GM12878 (cell line): Measurements from ENCODE around the gene RAET1E. TPM values are rescaled to one million over a fixed set of nuclear protein-coding genes. Genes with fewer than 3 reads are reported as not detected.

Source experiments
- ATAC-seq: fragments of 200-7000 bp; cut with Tn5 transposase; 3 replicates; pipeline ENCODE4 v1.9.1; 2020; ENCODE audit warnings: mild to moderate bottlenecking, moderate library complexity
- BruUV-seq: library from RNA; stranded (reverse); fragments of 400-500 nt; replicated peaks from 2 replicates; lab custom pipeline; 2021; lab: Mats Ljungman, UMichigan
- CTCF ChIA-PET: fragments of 300-600 bp; sonication (Branson Sonifier 250); formaldehyde crosslinking; extraction: SDS; loops from one replicate; lab custom pipeline; 2021; ENCODE audit warnings: inconsistent platforms; lab: Yijun Ruan, JAX
- POLR2A ChIA-PET: fragments of 350-600 bp; formaldehyde crosslinking; extraction: SDS; loops from one replicate; lab custom pipeline; 2021; ENCODE audit warnings: inconsistent platforms; lab: Charles Lee
- RAD21 ChIA-PET: fragments of 300-600 bp; sonication (Branson Sonifier 250); formaldehyde crosslinking; loops from one replicate; lab custom pipeline; 2023; ENCODE audit warnings: antibody characterized with exemption; ENCODE audit not compliant: unreplicated experiment; lab: Charles Lee
- SMC1A ChIA-PET: fragments of 300-600 bp; sonication (Branson Sonifier 250); formaldehyde crosslinking; loops from one replicate; lab custom pipeline; 2023; ENCODE audit not compliant: unreplicated experiment, uncharacterized antibody; lab: Charles Lee
- DNase-seq: peaks from one replicate; pipeline ENCODE4 v3.0.0-alpha.2; 2011; ENCODE audit warnings: low read depth, low spot score
- FAIRE-seq: peaks from 3 replicates; lab custom pipeline; 2011; peaks lifted over from hg19 to GRCh38; lab: Jason Lieb, UNC
- H2AFZ ChIP-seq: 2 replicates; pipeline ENCODE4 v1.6.0; 2011; ENCODE audit warnings: low read depth, low read length, control low read depth; ENCODE audit not compliant: control insufficient read depth
- H3K27ac ChIP-seq: 2 replicates; pipeline ENCODE4 v1.5.1; 2011; ENCODE audit warnings: control low read depth; ENCODE audit not compliant: control insufficient read depth, insufficient read depth
- H3K27me3 ChIP-seq, 2 experiments: replicated peaks in 1 of 2; 2 replicates each; pipeline versions ENCODE4 v1.6.0 to v1.6.1; 2011; ENCODE audit warnings: low read length in 1 of 2; ENCODE audit not compliant: control insufficient read depth in 2 of 2, insufficient read depth in 2 of 2
- H3K36me3 ChIP-seq, 2 experiments: 2 replicates each; pipeline ENCODE4 v1.5.1; 2011; ENCODE audit warnings: low read length in 1 of 2; ENCODE audit not compliant: control insufficient read depth in 2 of 2, insufficient read depth in 2 of 2
- H3K4me1 ChIP-seq: 2 replicates; pipeline ENCODE4 v1.6.1; 2011; ENCODE audit warnings: mild to moderate bottlenecking, low read length, moderate library complexity, mixed read lengths; ENCODE audit not compliant: control insufficient read depth, insufficient read depth
- H3K4me2 ChIP-seq: 2 replicates; pipeline ENCODE4 v1.6.0; 2011; ENCODE audit warnings: control low read depth; ENCODE audit not compliant: control insufficient read depth, insufficient read depth
- H3K4me3 ChIP-seq: fragments of 200-600 bp; sonication (generic); 2 replicates; pipeline ENCODE4 v1.5.1; 2016
- H3K79me2 ChIP-seq: 2 replicates; pipeline ENCODE4 v1.6.0; 2011; ENCODE audit warnings: low read length; ENCODE audit not compliant: control insufficient read depth, insufficient read depth
- H3K9ac ChIP-seq: 2 replicates; pipeline ENCODE4 v1.8.0; 2011; ENCODE audit warnings: low read length, control low read depth, mixed read lengths; ENCODE audit not compliant: control insufficient read depth, insufficient read depth
- H3K9me3 ChIP-seq: replicated peaks from 3 replicates; pipeline ENCODE4 v1.5.1; 2011; ENCODE audit warnings: mild to moderate bottlenecking, low read length; ENCODE audit not compliant: control insufficient read depth, insufficient read depth
- H4K20me1 ChIP-seq: 2 replicates; pipeline ENCODE4 v1.6.0; 2011; ENCODE audit not compliant: control insufficient read depth, insufficient read depth
- CREM ChIP-seq: IDR thresholded peaks from 2 replicates; pipeline ENCODE4 v1.6.1; 2014; ENCODE audit warnings: antibody characterized with exemption, low read depth
- GATAD2B ChIP-seq: fragments of 450-650 bp; conservative IDR thresholded peaks from 2 replicates; pipeline ENCODE4 v1.6.1; 2017; ENCODE audit warnings: low read depth, mild to moderate bottlenecking, moderate library complexity
- HDAC2 ChIP-seq: fragments of 200-600 bp; sonication (generic); IDR thresholded peaks from 2 replicates; pipeline ENCODE4 v1.6.1; 2017
- HDAC6 ChIP-seq: fragments of 200-600 bp; sonication (generic); IDR thresholded peaks from one replicate; pipeline ENCODE4 v1.8.0; 2017; ENCODE audit warnings: antibody characterized with exemption; ENCODE audit not compliant: unreplicated experiment
- KAT2A ChIP-seq: conservative IDR thresholded peaks from 2 replicates; pipeline ENCODE4 v1.6.1; 2011; ENCODE audit warnings: low read depth, low read length; ENCODE audit not compliant: control insufficient read depth
- ZBED1 ChIP-seq: IDR thresholded peaks from 2 replicates; pipeline ENCODE4 v1.6.1; 2016; ENCODE audit warnings: borderline replicate concordance
- WGBS: methylation state at CpG from one replicate; pipeline ENCODE4 v1.1.6; 2016; ENCODE audit warnings: low lambda C conversion rate; ENCODE audit not compliant: insufficient replicate concordance, insufficient coverage; ENCODE audit errors: missing lambda C conversion rate; 5-methylcytosine and 5-hydroxymethylcytosine counted together
- in situ Hi-C: fragments of 300-500 bp; cut with MboI; formaldehyde crosslinking; loops from 9 replicates; pipeline ENCODE4 v1.14.3; 2018; ENCODE audit warnings: mixed read lengths
- intact Hi-C: fragments of 100-400 bp; cut with micrococcal nuclease; formaldehyde crosslinking; loops from one replicate; pipeline ENCODE4 v1.14.2; 2022; ENCODE audit not compliant: unreplicated experiment
- polyA plus RNA-seq, 11 experiments: library from polyadenylated mRNA; depleted of rRNA in 4 of 11; unstranded in 6 of 11; stranded (reverse) in 5 of 11; fragments of >200 nt; fragmentation: Nextera tagmentation in 4 of 11; fragmentation: Illumina TruSeq in 1 of 11; extraction: Ambion mirVana in 4 of 11; extraction: Trizol in 1 of 11; gene quantifications; 1 replicate in 1 of 11; 2 replicates in 10 of 11; pipeline versions ENCODE4 v1.2.1 to v1.2.3, GENCODE V29; 2011 to 2016; ENCODE audit warnings: inconsistent platforms in 2 of 11, missing spikeins in 2 of 11, low read depth in 1 of 11
- total RNA-seq, 4 experiments: library from RNA; depleted of rRNA in 3 of 4; stranded (reverse); fragments of >200 nt in 3 of 4; fragmentation: Illumina TruSeq in 1 of 4; extraction: Trizol in 1 of 4; gene quantifications; 2 replicates each; pipeline versions ENCODE4 v1.2.1 to v1.2.3, GENCODE V29; 2013 to 2021
- TF ChIP-seq, protein P1 (sequence below): fragments of 450-650 bp; IDR thresholded peaks from 2 replicates; pipeline ENCODE4 v1.6.1; 2018; ENCODE audit warnings: borderline replicate concordance, mild to moderate bottlenecking; ENCODE audit not compliant: partially characterized antibody
- TF ChIP-seq, protein P2 (sequence below): fragments of 450-650 bp; IDR thresholded peaks from 2 replicates; pipeline ENCODE4 v1.6.1; 2017; ENCODE audit warnings: mild to moderate bottlenecking, moderate library complexity
- TF ChIP-seq, protein P3 (sequence below): IDR thresholded peaks from 2 replicates; pipeline ENCODE4 v1.6.1; 2012; ENCODE audit warnings: low read length, inconsistent platforms

RAET1E gene
- total and polyA plus RNA-seq, 10 of the 15 experiments (the other 5 are each of a cell fraction or from before 2014, with no cell fraction given), result not detected

DNA sequence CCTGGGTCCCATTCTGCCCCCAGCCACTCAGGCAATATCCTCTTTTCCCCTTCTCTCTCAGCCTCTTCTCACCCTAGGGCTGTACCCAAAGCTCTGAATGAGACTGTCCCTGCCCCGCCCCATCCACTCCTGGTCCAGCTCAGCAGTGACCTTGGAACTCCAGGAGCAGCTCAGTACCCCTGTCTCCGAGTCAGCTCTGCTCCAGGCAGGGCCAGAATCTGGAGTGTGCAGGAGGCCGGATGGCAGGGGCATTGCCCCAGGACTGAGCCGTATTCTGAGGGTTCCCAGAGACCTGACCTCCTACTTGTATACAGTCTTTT, 27.0 kb upstream of the RAET1E start (continued):
- TF ChIP-seq, protein P1, sequence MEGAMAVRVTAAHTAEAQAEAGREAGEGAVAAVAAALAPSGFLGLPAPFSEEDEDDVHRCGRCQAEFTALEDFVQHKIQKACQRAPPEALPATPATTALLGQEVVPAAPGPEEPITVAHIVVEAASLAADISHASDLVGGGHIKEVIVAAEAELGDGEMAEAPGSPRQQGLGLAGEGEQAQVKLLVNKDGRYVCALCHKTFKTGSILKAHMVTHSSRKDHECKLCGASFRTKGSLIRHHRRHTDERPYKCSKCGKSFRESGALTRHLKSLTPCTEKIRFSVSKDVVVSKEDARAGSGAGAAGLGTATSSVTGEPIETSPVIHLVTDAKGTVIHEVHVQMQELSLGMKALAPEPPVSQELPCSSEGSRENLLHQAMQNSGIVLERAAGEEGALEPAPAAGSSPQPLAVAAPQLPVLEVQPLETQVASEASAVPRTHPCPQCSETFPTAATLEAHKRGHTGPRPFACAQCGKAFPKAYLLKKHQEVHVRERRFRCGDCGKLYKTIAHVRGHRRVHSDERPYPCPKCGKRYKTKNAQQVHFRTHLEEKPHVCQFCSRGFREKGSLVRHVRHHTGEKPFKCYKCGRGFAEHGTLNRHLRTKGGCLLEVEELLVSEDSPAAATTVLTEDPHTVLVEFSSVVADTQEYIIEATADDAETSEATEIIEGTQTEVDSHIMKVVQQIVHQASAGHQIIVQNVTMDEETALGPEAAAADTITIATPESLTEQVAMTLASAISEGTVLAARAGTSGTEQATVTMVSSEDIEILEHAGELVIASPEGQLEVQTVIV, result no peak
- TF ChIP-seq, protein P2, sequence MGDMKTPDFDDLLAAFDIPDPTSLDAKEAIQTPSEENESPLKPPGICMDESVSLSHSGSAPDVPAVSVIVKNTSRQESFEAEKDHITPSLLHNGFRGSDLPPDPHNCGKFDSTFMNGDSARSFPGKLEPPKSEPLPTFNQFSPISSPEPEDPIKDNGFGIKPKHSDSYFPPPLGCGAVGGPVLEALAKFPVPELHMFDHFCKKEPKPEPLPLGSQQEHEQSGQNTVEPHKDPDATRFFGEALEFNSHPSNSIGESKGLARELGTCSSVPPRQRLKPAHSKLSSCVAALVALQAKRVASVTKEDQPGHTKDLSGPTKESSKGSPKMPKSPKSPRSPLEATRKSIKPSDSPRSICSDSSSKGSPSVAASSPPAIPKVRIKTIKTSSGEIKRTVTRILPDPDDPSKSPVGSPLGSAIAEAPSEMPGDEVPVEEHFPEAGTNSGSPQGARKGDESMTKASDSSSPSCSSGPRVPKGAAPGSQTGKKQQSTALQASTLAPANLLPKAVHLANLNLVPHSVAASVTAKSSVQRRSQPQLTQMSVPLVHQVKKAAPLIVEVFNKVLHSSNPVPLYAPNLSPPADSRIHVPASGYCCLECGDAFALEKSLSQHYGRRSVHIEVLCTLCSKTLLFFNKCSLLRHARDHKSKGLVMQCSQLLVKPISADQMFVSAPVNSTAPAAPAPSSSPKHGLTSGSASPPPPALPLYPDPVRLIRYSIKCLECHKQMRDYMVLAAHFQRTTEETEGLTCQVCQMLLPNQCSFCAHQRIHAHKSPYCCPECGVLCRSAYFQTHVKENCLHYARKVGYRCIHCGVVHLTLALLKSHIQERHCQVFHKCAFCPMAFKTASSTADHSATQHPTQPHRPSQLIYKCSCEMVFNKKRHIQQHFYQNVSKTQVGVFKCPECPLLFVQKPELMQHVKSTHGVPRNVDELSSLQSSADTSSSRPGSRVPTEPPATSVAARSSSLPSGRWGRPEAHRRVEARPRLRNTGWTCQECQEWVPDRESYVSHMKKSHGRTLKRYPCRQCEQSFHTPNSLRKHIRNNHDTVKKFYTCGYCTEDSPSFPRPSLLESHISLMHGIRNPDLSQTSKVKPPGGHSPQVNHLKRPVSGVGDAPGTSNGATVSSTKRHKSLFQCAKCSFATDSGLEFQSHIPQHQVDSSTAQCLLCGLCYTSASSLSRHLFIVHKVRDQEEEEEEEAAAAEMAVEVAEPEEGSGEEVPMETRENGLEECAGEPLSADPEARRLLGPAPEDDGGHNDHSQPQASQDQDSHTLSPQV, result no peak
- TF ChIP-seq HDAC6, result no peak

DNA sequence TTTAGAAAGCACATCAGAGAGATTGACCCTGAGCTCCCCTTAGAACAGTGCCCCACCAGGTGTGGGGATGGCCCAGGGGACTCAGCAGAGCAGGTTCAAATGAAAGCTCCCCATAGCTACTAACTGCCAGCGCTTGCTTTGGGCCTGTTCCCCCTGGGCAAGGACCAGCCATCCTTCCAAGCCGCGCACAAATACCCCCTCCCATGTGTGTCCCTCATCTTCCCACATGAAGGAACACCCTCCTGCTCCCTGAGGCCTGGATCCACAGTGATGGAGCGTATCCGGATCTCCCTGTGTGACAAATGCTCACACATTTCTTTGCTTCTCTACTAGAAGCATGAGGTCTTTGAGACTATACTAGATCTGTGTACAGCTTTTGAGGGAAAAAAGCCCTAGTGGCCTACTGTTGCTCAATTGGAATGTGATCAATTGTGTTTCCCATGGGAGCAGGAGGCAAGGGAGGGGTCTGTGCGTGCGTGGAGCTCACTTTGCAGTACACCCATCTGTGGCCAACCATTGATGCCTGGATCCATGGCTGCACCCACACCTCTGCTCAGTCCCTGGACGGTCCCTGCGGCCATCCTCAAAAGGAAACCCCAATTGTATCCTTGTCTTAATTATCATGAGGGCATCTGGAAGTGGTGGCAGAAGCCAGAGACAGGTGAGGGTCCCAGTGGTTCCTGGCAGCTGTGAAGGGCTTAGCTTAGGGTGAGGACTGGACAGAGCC, 26.5 kb upstream of the RAET1E start:
- ChIA-PET POLR2A (interaction anchor here (1.2 kb wide), 1 partner anchor 72 kb away, joined by 3 read pairs; no protein-coding TSS in a partner anchor), RAD21 (interaction anchor here (1.3 kb wide), 1 partner anchor 10 kb away, joined by 3 read pairs; no protein-coding TSS in a partner anchor), SMC1A (no interaction called here), CTCF (interaction anchor here (0.7 to 2.1 kb wide), 4 partner anchors 88 to 892 kb away, joined by 3 to 11 read pairs (median 4); no protein-coding TSS in a partner anchor)
- FAIRE-seq (no peak), DNase-seq (no peak), ATAC-seq (no peak)
- Histone ChIP-seq H3K27me3 (peaks cover 8 to 17% of the 10 kb centered on the region in 2 experiments), H2AFZ (no peak overlapping the region), H3K9me3 (no peaks in the 10 kb centered on the region; the same call in 2 of the 3 replicates), H3K79me2 (no peaks in the 10 kb centered on the region), H3K36me3 (no peaks in the 10 kb centered on the region), H3K4me3 (no peak overlapping the region), H3K4me1 (no peaks in the 10 kb centered on the region), H3K4me2 (no peak overlapping the region), H3K9ac (no peak overlapping the region), H3K27ac (no peak overlapping the region), H4K20me1 (no peaks in the 10 kb centered on the region; the same call in 1 of the 2 replicates)
- intact Hi-C loops (no loop called here), in situ Hi-C loops (no loop called here)
- 66% methylated on average over 9 of the region's 9 CpGs for WGBS
- no TSS peak for BruUV-seq
- no peak for TF ChIP-seq HDAC2
- no peak for TF ChIP-seq KAT2A
- TF ChIP-seq ZBED1, result no peak
- TF ChIP-seq CREM, result no peak
- TF ChIP-seq, protein P3, sequence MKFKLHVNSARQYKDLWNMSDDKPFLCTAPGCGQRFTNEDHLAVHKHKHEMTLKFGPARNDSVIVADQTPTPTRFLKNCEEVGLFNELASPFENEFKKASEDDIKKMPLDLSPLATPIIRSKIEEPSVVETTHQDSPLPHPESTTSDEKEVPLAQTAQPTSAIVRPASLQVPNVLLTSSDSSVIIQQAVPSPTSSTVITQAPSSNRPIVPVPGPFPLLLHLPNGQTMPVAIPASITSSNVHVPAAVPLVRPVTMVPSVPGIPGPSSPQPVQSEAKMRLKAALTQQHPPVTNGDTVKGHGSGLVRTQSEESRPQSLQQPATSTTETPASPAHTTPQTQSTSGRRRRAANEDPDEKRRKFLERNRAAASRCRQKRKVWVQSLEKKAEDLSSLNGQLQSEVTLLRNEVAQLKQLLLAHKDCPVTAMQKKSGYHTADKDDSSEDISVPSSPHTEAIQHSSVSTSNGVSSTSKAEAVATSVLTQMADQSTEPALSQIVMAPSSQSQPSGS, result no peak
- TF ChIP-seq GATAD2B, result no peak
